OCI-M1 (cell line): ENCODE results near the gene PAOX.
A peak's percentile ranks its signal among the peaks of the same experiment; 100 is the strongest.

Experiments used
- DNase-seq: peaks from one replicate; lab custom pipeline; 2025; lab: John Stamatoyannopoulos, UW

PAOX gene

DNA sequence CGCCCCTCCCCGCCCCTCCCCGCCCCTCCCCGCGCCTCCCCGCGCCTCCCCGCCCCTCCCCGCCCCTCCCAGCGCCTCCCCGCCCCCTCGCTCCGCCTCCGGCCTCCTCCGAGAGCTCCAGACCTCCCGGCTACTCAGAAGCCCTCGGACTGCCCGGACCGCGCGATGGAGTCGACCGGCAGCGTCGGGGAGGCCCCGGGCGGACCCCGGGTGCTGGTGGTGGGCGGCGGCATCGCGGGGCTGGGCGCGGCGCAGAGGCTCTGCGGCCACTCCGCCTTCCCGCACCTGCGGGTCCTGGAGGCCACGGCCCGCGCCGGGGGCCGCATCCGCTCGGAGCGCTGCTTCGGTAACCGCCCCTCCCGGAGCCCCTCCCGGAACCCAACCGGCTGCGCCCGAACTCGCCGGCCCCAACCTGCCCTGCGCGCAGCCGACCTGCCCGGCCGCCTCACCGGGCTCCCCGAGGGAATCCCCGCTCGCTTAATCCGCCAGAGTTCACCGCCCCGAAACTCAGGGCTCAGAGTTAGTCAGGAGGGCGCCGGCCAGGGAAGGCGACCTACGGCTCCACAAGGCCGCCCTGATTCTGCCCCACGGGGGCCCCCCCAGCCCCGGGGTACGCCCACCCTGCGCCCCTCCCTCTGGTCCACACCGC, at the start of gene PAOX:
Gene PAOX, plus strand, starts transcription at position 111 of the 649 bp plus-strand sequence. Its CDS starts 55 bp downstream, at position 166.
- no peak for DNase-seq

DNA sequence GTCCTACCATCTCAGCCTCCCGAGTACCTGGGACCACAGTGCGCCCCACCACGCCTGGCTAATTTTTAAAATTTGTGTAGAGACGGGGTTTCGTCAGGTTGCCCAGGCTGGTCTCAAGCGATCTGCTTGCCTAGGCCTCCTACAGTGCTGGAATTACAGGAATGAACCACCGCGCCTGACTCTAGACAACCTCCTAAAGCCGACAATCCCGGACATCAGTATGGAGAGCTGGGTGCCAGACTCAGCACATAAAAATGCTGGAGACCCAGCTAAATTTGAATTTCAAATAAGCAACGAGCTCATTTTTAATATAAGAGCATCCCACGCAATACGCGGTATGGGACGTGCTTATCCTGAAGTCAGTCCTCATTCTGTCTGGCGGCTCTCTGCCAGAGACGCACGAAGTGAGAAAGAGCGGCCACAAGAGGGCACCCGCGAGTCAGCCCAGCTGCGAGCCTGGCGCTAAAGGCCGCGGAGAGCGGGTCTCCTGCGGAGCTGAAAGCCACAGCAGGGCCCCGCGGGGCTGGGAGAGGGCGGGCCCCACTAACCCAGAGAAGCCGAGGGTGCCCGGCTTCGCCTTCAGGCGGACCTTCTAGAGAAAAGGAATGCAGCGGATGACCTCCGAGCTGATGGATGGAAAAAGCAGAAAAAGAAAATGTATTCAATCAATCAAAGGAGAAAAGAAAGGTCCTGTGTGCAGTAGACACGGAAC, 49.4 kb upstream of the PAOX start:
- peak; percentile 95 for DNase-seq

DNA sequence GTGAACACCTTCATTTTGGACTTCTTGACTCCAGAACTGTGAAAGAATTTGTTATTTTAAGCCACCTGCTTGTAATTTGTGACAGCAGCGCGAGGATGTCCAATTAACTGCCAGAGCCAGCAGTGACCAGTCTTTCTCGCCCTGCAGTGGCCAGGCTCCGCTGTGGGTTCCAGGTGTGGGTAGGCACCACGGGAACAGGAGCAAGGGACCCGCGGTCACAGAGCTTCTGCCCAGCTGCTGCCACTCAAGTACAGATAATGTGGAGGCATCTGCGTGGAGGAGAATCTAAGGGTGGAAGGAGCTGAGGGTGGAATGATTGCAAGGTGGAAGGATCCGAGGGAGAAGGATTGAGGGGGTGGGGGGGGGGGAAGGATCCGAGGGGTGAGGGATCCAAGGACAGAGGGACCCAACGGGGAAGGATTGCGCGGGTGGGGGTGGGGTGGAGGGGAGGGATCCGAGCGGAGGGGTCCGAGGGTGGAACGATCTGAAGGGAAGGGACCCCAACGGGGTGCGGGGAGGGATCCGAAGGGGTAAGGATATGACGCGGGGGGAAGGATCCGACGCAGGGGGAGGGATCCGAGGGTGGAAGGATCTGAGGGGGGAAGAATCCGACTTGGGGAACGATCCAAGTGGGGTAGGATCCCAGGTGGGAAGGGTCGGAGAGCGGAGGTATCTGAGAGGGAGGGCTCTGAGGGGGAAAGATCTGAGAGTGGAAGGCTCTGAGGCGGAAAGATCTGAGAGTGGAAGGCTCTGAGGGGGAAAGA, 45.9 kb upstream of the PAOX start:
- no peak for DNase-seq

- DNase-seq, result no peak
Observed at GRCh38 chr10:133334503-133335245, 44.4 kb upstream of the PAOX start.

GRCh38 chr10:133335246-133336117, 43.6 kb upstream of the PAOX start:
- DNase-seq, result no peak

GRCh38 chr10:133336118-133336576, 42.9 kb upstream of the PAOX start:
- DNase-seq, result no peak

DNA sequence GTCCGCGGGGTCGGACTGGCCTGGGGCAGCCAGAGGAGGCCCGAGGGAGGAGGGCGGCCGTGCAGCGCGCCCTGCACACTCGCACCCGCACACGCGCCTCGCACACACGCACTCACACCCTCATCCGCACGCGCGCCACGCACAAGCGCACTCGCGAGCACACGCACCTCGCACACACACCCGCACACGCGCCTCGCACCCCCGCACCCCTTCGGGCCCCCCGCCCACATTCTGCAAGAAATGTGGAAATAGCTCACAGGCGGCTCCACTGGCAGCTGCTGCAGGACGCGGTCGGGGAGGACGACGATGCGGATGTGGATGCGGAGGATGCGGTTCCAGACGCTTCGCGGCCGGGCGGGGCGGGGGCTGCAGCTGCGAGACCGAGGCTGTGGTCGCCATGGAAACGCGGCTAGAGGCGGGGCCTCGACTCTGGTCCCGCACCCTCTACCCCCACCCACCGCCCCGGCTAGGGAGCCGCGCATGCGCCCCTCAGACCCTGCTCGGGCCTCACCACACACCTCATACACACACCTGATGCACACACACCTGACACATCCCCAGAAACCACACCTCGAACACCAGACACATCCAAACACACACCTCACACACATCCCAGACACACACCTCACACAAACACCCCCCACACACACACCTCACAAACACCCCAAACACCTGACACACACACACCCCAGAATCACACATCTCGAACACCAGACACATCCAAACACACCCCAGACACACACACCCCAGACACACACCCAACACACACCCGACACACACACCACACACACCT, 42.3 kb upstream of the PAOX start, which contains the start of gene CALY:
Gene CALY, minus strand, starts transcription at position 320 of the 793 bp plus-strand sequence. CDS start 7,907 bp downstream, outside the sequence.
- DNase-seq, result no peak

GRCh38 chr10:133337370-133337725, 41.7 kb upstream of the PAOX start:
- no peak for DNase-seq

GRCh38 chr10:133338080-133339071, 40.7 kb upstream of the PAOX start:
- DNase-seq, result no peak

GRCh38 chr10:133339708-133340380, 39.2 kb upstream of the PAOX start:
- DNase-seq, result no peak

GRCh38 chr10:133341983-133342382, 37.1 kb upstream of the PAOX start:
- no peak for DNase-seq

GRCh38 chr10:133342942-133343341, 36.1 kb upstream of the PAOX start:
- DNase-seq, result no peak

- DNase-seq, result no peak
Observed at GRCh38 chr10:133343558-133343957, 35.5 kb upstream of the PAOX start.

GRCh38 chr10:133344236-133344635, 34.8 kb upstream of the PAOX start:
- no peak for DNase-seq

- DNase-seq, result no peak
Observed at GRCh38 chr10:133346413-133346812, 32.6 kb upstream of the PAOX start.

DNA sequence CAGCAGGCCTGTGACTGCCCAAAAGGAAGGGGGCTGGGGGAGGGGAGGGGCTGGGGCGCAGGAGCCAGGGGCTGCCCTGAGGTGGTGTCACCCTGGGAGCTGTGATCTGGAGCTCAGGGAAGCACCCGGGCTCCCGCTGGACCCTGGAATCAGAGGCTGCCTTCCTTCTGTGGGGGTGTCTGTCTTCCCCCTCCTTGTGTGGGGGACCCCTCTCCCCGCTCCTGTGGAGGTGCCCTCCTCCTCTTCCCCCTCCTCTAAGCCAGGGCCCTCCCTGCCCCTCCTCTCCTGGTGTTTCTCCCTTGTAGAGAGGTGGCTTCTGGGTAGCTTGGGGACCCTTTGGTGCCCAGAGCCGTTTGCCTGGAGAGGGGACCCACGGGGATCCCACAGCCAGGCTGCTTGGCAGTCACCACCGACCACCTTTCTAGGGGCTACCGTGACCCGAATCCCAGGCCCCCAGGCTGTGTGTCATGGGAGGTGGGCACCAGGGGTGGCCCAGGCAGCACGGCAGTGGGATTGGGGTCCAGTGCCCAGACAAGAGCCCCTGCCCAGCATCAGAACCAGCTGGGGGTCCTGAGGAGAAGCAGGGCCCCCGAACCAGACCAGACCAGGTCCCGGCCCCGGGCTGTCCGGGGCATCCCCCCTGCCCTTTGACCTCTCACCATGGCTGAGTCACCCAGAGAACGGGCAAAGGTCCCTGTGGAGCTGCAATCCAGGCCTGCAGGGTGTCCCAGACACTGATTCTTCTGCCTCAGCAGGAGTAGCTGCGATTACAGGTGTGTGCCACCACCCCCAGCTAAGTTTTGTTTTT, 31.1 kb upstream of the PAOX start:
- no peak for DNase-seq

GRCh38 chr10:133349160-133349568, 29.9 kb upstream of the PAOX start:
- no peak for DNase-seq
